Activated CD4-positive, alpha-beta T cell treated with anti-CD3 and anti-CD28 coated beads, Interleukin-2, amount 50 U/mL, for 16 hours (primary cell): ENCODE measurements around the gene PHETA1.

Experiments
- DNase-seq: peaks from one replicate; pipeline ENCODE4 v3.0.0-alpha.2; 2020

PHETA1 gene, protein sequence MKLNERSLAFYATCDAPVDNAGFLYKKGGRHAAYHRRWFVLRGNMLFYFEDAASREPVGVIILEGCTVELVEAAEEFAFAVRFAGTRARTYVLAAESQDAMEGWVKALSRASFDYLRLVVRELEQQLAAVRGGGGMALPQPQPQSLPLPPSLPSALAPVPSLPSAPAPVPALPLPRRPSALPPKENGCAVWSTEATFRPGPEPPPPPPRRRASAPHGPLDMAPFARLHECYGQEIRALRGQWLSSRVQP

DNA sequence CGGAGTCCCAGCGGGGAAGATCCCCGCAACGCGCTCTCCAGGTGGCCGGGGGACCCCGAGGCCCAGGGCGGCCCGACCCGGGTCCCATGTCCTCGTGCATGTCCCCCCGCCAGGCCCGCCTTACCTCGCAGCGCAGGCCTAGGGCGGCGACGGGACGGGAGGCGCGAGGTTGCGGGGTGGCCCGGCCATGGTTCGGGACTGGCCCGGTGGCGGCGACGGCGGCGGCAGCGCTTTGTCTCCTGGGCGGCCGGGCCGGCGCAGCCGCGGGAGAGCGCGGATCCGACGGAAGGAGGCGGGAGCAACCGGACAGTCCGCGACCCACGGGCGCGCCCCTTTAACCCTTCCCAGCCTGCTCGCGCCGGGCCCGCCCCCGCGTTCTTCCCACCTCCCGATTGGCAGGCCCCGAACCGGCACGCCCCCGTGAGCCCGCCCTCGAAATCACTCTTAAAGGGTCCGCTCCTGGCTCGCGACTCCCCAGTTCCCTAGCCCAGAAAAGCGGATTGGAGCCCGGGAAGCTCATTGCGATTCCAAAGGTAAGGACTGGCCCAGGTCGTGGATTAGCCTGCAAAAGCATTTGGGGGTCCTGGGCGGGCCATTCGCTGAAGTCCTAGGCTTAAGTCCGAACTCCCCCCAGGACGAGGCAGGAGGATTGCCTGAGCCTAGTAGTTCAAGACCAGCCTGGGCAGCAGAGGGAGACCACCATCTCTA lies at the start of gene PHETA1:
PHETA1 (minus strand) TSS at position 308 of the 708 bp plus-strand sequence. CDS start 5,668 bp downstream, outside the sequence.
- peak; percentile 77 for DNase-seq

DNA sequence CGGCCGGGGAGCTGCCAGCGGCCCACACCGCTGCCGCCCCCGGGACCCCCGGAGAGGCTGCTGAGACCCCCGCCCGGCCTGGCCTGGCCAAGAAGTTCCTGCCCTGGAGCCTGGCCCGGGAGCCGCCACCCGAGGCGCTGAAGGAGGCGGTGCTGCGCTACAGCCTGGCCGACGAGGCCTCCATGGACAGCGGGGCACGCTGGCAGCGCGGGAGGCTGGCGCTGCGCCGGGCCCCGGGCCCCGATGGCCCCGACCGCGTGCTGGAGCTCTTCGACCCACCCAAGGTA lies 49.6 kb upstream of the PHETA1 start:
- DNase-seq, result no peak

- no peak for DNase-seq
These were observed 49.1 kb upstream of the PHETA1 start for GRCh38 chr12:111417784-111418593.

- no peak for DNase-seq
These were observed 48.4 kb upstream of the PHETA1 start for GRCh38 chr12:111417290-111417689.

DNA sequence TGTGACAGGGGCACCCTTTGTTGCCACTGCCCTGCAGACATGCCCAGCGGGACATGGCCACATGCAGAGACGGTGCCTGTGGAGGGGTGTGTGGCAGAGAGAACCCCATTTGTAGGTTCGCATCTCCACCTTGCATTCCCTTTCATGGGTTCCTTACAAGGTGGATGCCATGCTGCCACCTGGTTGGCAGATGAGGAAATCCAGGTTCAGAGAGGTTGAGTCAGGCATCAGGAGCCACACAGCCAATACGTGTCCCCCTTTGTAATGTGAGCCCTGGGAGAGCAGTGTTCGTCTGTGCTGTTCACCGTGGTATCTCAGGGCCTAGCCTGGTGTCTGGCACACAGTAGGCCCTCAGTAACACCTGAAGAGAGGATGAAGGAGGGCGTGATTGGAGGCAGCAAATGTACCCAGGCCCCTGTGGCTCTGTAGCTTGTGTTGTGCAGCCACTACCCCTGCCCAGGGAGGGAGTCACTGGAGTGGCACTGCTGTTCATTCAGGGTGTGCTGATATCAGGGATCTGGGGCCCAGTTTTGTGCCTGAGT lies 45.9 kb upstream of the PHETA1 start:
- DNase-seq, result no peak

DNA sequence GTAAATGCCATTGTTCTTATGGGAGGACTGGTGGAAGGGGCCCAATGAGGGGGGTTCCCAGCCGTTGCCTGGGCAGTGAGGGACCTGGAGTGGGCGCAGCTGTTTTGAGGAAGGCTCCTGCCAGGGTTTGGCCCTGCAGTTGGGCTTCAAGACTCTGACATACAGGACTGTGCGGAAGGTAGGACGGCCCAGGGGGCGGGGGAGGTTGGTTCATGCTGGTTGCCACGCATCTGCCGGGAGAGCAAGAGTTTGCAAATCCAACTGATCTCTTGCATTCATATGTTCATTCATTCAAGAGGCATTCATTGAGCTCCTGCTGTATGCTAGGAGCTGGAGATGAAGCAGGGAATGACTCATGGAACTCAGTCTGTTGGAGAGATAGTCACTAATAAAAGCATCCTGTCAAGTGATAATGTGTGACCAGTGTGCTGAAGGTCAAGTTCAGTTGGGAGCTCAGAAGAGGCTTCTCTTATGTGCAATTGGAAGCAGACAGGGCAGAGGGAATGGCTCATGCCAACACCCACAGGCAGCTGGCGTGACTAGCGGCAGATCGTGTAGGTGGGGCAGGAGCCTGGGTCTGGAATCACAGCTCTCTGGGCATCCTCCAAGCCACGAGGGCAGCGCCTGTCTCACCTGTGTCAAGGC lies 44.7 kb upstream of the PHETA1 start:
- no peak for DNase-seq

GRCh38 chr12:111412830-111413441 lies 44.0 kb upstream of the PHETA1 start:
- DNase-seq, result no peak

DNA sequence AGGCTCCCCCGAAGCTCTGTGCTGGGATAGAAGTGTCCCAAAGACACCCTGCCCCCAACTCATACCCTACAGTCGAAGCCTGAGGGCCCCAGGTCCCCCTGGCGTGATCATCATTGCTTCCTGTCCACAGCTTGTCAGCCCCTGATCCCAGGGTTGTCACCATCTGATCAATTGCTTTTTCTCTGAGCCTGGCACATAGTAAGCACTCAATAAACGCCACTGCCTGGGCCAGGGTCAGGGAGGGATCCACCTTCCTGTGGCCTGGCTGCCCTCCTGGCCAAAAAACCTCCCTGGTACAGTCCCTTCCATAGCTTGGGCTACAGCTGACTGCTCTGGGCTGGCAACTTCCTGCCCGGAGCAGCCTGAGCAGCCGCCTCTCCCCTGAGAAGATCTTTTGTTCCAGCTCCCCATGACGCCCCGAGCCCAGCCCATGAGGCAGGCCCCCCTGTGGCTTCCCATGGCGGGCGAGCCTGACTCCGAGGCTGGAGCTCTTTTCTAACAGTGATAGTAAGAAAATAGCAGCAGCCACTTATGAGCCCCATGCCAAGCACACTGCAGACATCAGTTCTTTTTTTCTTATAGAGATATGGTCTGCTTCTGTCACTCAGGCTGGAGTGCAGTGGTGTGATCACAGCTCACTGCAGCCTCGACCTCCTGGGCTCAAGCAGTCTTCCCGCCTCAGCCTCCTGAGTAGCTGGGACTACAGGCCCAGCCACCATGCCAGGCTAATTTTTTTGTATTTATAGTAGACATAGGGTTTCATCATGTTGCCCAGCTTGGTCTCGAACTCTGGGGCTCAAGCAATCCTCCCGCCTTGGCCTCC lies 43.3 kb upstream of the PHETA1 start:
- DNase-seq, result no peak

DNA sequence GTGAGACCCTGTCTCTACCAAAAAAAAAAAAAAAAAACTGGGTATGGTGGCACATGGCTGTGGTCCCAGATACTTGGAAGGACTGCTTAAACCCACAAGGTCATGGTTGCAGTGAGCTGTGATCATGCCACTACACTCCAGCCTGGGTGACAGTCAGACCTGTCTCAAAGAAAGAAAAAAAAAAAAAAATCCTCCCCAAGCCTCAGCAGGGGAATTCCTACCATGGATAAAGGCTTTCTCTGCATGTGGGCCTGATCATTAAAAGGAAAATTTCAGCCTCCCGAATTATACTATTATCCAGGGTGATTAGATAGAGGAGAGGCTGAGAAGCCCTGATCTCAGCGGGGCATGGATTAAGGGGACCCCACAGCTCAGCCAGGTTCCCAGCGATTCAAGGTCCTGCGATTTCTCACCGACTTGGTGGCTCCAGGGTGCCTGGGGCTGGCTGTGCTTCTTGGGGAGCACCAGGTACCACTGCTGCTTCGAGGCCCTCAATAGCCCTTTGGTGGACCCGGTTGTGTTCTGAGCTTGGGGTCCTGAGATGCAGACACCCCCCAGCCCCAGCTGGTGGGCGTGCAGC lies 42.4 kb upstream of the PHETA1 start:
- DNase-seq, result no peak

DNA sequence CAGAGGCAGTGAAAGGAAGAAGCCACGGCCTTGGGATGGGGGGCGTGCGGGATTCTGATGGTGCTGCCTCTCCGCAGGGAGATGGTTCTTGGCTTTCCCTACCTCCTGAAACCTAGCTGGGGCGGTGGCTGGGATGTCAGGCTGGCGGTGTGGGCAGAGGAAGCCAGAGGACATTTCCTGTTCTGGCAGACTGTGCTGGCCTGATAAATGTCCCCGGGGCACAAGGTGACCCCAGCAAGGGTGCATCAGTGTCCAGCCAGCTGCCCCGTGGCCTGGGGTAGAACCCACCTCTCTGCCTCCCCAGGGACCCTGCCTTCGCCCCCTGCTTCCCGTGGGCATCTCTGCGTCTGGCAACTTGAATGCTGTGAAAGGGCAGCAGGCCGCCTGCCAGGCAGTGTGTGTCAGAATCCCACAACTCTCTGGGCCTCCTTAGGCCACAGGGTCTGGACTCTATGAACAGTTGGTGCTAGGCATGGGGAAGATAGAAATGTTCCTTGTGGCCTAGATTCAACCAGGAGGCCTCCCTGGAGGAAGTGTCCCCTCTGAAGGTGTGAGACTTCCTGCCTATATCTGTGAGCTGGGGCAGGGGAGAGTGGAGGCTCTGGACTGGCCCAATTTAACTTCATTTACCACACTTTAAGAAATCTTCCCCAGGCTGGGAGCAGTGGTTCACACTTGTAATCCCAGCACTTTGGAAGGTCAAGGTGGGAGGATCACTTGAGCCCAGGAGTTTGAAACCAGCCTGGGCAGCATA lies 41.7 kb upstream of the PHETA1 start:
- DNase-seq, result no peak

DNA sequence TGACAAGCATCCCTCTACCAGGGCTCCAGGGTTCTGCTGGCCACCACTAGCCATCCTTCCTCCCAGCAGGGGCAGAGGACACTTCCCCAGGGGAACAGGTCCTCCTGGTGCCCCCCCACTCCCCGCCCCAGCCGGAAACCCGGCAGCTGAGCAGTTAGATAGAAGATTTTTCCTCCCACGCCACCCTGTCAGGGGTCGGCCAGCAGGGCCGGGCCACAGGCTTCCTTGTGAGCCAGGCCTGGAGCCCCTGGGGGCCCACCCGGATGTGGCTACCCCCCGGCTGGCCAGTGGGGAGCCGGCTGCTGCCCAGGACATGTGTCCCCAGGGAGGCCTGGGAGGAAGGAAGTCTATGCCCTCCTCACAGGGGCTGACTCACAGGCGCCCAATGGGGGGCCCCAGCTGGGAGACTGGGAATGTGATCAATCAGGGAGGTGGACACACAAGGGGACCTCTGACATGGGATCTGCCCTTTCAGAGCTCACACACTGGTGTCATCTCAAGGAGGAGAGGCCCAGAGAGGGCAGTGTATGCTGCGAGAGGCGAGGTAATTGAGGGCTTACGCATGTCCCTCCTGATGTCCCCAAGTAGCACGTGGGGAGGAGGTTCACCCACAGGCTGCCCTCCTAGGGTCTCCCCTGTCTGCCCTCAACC lies 41.0 kb upstream of the PHETA1 start:
- no peak for DNase-seq

- no peak for DNase-seq
These were observed 40.5 kb upstream of the PHETA1 start for GRCh38 chr12:111409403-111409779.

DNA sequence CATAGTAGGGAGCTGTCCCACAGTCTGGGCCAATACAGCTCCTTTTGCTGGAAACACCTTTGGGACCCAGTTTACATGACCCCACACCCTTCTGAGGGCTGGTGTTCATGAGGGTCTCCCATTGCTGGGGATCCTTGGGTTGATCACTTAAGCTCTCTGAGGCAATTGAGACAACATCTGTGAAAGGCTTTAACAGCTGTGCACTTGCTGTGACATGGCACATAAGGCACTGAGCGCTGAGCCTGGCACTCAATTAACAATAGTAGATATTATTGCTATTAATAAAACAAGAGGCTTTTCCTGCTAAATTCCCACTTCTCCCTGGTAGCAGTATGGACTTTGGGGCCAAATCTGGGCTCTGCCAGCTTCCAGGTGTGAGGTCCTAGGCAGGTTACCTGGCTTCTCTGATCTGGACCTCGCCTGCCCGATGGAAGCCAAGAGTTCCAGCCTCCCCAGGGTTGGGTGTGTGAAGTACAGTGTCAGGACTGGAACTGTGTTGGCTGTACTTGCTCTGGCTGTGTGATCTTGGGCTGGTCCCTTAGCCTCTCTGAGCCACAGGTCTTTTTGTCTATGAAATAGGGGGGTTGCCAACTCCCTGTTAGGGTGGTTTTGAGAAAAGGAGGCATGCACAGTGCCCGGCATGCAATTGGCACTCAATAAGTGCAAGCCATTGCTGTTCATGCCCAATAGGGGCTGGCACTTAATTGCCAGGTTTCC lies 39.9 kb upstream of the PHETA1 start:
- DNase-seq, result no peak

DNA sequence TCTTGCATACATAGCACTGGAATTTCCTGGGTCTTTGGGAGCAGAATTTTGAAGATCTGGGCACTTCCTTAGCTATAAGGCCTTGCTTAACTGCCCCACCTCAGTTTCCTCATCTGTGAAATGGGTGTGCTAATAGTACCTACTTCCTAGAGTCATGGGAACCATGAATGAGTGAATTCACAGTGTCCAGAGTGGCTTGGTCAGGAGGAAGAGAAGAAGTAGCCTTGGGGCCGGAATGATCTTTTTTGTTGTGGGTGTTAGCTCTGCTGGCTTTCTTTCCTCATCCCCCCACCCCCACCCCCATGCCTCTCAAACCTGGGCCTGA lies 39.2 kb upstream of the PHETA1 start:
- DNase-seq, result no peak

DNA sequence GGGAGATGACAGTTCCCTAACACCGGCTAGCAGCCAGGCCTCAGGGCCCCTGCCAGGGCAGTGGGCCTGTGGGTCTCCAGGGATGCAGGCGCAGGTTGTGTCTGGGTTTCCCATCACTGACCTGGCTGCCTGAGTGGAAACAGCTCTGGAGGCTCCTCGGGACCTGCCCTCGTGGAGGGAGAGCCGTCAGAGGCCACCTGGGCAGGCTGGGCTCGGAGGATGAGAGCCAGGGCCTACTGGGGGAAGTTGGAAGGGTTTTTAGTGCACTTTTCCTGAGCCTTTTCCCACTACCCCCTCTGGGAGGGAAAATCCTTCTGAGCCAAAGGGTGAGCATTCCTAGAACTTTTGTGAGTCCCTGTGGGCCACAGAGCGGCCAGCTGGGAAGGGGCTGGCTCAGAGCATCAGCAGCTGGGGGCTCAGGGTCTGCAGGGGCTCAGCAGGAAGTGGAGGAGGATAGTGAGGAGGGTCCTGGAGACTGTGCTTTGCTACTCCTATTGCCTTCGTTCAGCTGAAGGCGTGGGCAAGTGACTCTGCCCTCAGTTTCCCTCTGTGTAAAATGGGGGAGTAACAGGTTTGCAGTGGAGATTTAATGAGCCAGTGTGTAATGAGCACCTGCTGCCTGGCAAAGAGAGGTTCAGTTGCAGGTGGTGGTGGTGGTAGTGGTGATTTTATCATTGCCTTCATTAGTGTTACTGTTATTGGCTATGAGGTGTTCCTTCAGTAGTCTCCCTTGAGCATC lies 38.7 kb upstream of the PHETA1 start:
- DNase-seq, result no peak

- peak; percentile 44 for DNase-seq
These were observed 37.8 kb upstream of the PHETA1 start for GRCh38 chr12:111406474-111407376.

- peak; percentile 73 for DNase-seq
These were observed 37.1 kb upstream of the PHETA1 start, which contains the start of gene SH2B3 for GRCh38 chr12:111405859-111406473. SH2B3 (plus strand) TSS chr12:111405923; CDS start chr12:111418146, 12,223 bp downstream.
